Measurements from ENCODE around the gene CNN3. TPM values are rescaled to one million over a fixed set of nuclear protein-coding genes. Genes with fewer than 3 reads are reported as not detected.
A peak's percentile ranks its signal among the peaks of the same experiment; 100 is the strongest.

The CNN3 gene
- total and polyA plus RNA-seq, 2 of the 4 experiments (the other 2 are of a cell fraction): 249 to 552 TPM

DNA sequence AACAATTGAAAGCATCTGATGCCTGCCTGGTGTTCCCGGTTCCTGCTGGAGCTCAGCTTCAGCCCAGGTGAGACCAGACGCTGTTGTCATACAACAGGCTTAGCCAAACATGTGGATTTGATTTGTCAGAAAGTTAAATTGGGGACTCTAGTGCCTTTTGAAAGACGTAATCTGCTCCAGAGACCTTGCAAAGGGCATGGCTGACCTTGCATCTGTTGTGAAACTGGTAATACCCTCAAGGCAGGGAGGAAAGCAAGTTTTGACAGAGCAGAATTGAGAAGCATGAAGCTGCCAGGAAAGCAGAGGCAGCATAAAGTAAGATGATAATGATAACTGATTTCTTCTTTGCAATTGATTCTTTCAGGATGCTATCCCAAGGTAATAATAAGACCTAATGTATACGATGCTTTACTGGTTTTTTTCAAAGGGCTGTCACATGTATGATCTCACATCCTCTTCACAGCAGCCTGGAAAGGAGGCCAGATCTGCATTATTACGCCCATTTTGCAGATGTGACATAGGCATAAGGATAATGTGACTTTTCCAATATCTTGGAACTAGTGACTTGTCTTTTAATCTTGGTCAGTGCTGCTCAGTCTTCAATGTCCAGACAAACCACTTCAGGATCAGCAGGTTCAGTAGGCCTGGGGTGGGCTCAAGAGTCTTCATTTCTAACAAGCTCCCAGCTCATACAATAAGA, 24.7 kb upstream of the CNN3 start:
- no peaks in the 10 kb centered on the region for H3K36me3 ChIP-seq (ENCODE audit: control insufficient read depth, insufficient read depth, low read length)
- H4K5ac ChIP-seq (ENCODE audit: low read depth, low read length): no peak overlapping the region
- no peaks in the 10 kb centered on the region for H3K27me3 ChIP-seq (ENCODE audit: control insufficient read depth, insufficient read depth, low read length)
- ChIA-PET CTCF (no interaction called here), POLR2A (ENCODE audit: unreplicated experiment) (no interaction called here)
- no peak for TF ChIP-seq BHLHE40 (IDR thresholded peaks at IDR 0.05; ENCODE audit: low read depth, low read length)
- no peak for TF ChIP-seq RCOR1 (IDR thresholded peaks at IDR 0.05; ENCODE audit: insufficient replicate concordance, low read length)
- no peak overlapping the region for H3K9ac ChIP-seq (ENCODE audit: low read depth, low read length)
- H3K9me3 ChIP-seq (ENCODE audit: control insufficient read depth, insufficient read depth, low read length): no peaks in the 10 kb centered on the region
- intact Hi-C loops (cut with micrococcal nuclease): no loop called here
- no peak overlapping the region for H3K56ac ChIP-seq (ENCODE audit: extremely low read depth, insufficient read depth, low read length)
- H3K27ac ChIP-seq (ENCODE audit: insufficient read depth, low read length): no peak overlapping the region
- H3K9me1 ChIP-seq (ENCODE audit: insufficient read depth, low read length): no peaks in the 10 kb centered on the region; the same call in 1 of the 2 replicates
- peaks cover 17% of the 10 kb centered on the region for H3K4me1 ChIP-seq (ENCODE audit: control insufficient read depth, insufficient read depth, low read length)
- H2BK120ac ChIP-seq (ENCODE audit: low read depth, low read length): no peak overlapping the region
- H4K8ac ChIP-seq (ENCODE audit: low read depth in 2 of 2, low read length in 2 of 2): no peak overlapping the region
- no peak overlapping the region for H2BK5ac ChIP-seq (ENCODE audit: low read depth, low read length, poor library complexity, severe bottlenecking)
- no peak overlapping the region for H3K4me2 ChIP-seq (ENCODE audit: low read depth, low read length)
- no peaks in the 10 kb centered on the region for H3K79me1 ChIP-seq (ENCODE audit: low read depth in 1 of 2, low read length in 2 of 2)
- H2AFZ ChIP-seq (replicated peaks; ENCODE audit: low read length, poor library complexity): no peak overlapping the region
- DNase-seq: no peak
- 80% methylated on average over 1 of the region's 5 CpGs; no CpG with 5 or more reads in 1 of the 2 experiments for WGBS, 2 experiments (ENCODE audit: extremely low coverage in 2 of 2, insufficient read length in 1 of 2)
- no peak overlapping the region for H3K4ac ChIP-seq (ENCODE audit: low read depth, low read length)
- no peak overlapping the region for H3K23ac ChIP-seq (ENCODE audit: low read depth, low read length)
- H2BK15ac ChIP-seq (ENCODE audit: low read depth, low read length): no peak overlapping the region
- no peak overlapping the region for H3K18ac ChIP-seq (ENCODE audit: low read depth, low read length)
- no peaks in the 10 kb centered on the region for H4K20me1 ChIP-seq (ENCODE audit: insufficient read depth, low read length)
- H4K91ac ChIP-seq (ENCODE audit: insufficient read depth, low read depth, low read length): no peak overlapping the region
- dilution Hi-C loops (cut with HindIII; ENCODE audit: low sequenced_read_pairs, unreplicated experiment): no loop called here
- in situ Hi-C loops (cut with MboI; ENCODE audit: low sequenced_read_pairs): no loop called here
- ATAC-seq (ENCODE audit: low read depth): no peak
- H3K4me3 ChIP-seq (ENCODE audit: insufficient read depth, low read depth, low read length): no peak overlapping the region
- no peak overlapping the region; the same call in 1 of the 2 replicates for H2AK5ac ChIP-seq (ENCODE audit: low read depth, low read length)
- BruUV-seq (replicated peaks): no TSS peak
- H2AK9ac ChIP-seq (replicated peaks; ENCODE audit: low read depth, low read length, poor library complexity): no peak overlapping the region
- peak overlapping the region; percentile 25; the same call in 1 of the 2 replicates for H3K14ac ChIP-seq (replicated peaks; ENCODE audit: low read depth, low read length)
- H2BK20ac ChIP-seq (ENCODE audit: low read depth, low read length): peak overlapping the region; percentile 15; the same call in 1 of the 2 replicates

Measured in IMR-90 (cell line).